Neural cell (in vitro differentiated cells): ENCODE measurements around the gene GLYATL3. TPM values are rescaled to one million over a fixed set of nuclear protein-coding genes. Genes with fewer than 3 reads are reported as not detected.

Source experiments
- H2AFZ ChIP-seq: fragments of 200-600, 300-800 bp; sonication (generic), shearing (Covaris generic); 2 replicates; pipeline ENCODE4 v1.6.0; 2014; ENCODE audit warnings: low read depth, mild to moderate bottlenecking, antibody characterized with exemption, low read length, moderate library complexity
- H3F3A ChIP-seq: fragments of 200-600 bp; shearing (Covaris generic); 2 replicates; pipeline ENCODE4 v1.6.1; 2016; ENCODE audit warnings: mild to moderate bottlenecking, moderate library complexity, mixed read lengths, antibody characterized with exemption, low read length; ENCODE audit not compliant: insufficient read depth, poor library complexity, severe bottlenecking
- H3K27ac ChIP-seq: fragments of 200-600, 300-800 bp; sonication (generic), shearing (Covaris generic); 2 replicates; pipeline ENCODE4 v1.5.1; 2014; ENCODE audit warnings: mild to moderate bottlenecking, low read length, moderate library complexity
- H3K27me3 ChIP-seq: fragments of 300-800, 200-600 bp; sonication (generic), shearing (Covaris generic); 2 replicates; pipeline ENCODE4 v1.6.0; 2014; ENCODE audit warnings: mild to moderate bottlenecking, low read depth, low read length, moderate library complexity; ENCODE audit not compliant: insufficient read depth
- H3K36me3 ChIP-seq: fragments of 300-800, 200-600 bp; sonication (generic), shearing (Covaris generic); 2 replicates; pipeline ENCODE4 v1.5.1; 2014; ENCODE audit warnings: mild to moderate bottlenecking, antibody characterized with exemption, low read length, moderate library complexity; ENCODE audit not compliant: insufficient read depth
- H3K4me2 ChIP-seq: fragments of 300-800, 200-600 bp; sonication (generic), shearing (Covaris generic); 2 replicates; pipeline ENCODE4 v1.6.0; 2014; ENCODE audit warnings: mild to moderate bottlenecking, low read length
- H3K4me3 ChIP-seq: fragments of 300-800, 200-600 bp; sonication (generic), shearing (Covaris generic); 2 replicates; pipeline ENCODE4 v1.5.1; 2014; ENCODE audit warnings: mild to moderate bottlenecking, low read length, moderate library complexity
- H3K79me2 ChIP-seq: fragments of 200-600 bp; shearing (Covaris generic); replicated peaks from 2 replicates; pipeline ENCODE4 v1.6.0; 2014; ENCODE audit warnings: mild to moderate bottlenecking, low read length, moderate library complexity; ENCODE audit not compliant: insufficient read depth
- H3K9ac ChIP-seq: fragments of 300-800, 200-600 bp; sonication (generic), shearing (Covaris generic); 2 replicates; pipeline ENCODE4 v1.6.1; 2016; ENCODE audit warnings: mild to moderate bottlenecking, low read length, mixed read lengths
- H3K9me2 ChIP-seq: fragments of 200-600 bp; shearing (Covaris generic); 2 replicates; pipeline ENCODE4 v1.6.1; 2016; ENCODE audit warnings: mild to moderate bottlenecking, low read length, mixed read lengths; ENCODE audit not compliant: insufficient read depth
- H3K9me3 ChIP-seq: fragments of 200-600, 300-800 bp; sonication (generic), shearing (Covaris generic); 2 replicates; pipeline ENCODE4 v1.6.1; 2016; ENCODE audit warnings: mild to moderate bottlenecking, mixed run types, low read length, moderate library complexity, mixed read lengths
- H4K20me1 ChIP-seq: fragments of 200-600 bp; shearing (Covaris generic); 2 replicates; pipeline ENCODE4 v1.6.1; 2016; ENCODE audit warnings: mild to moderate bottlenecking, mixed run types; ENCODE audit not compliant: insufficient read depth
- EP300 ChIP-seq: fragments of 450-650 bp; conservative IDR thresholded peaks from 2 replicates; pipeline ENCODE4 v1.6.1; 2014; ENCODE audit warnings: antibody characterized with exemption, mild to moderate bottlenecking, moderate library complexity; ENCODE audit not compliant: poor library complexity, severe bottlenecking
- EZH2 ChIP-seq: fragments of 200-600, 300-800 bp; shearing (Covaris generic), sonication (generic); IDR thresholded peaks from 2 replicates; pipeline ENCODE4 v1.6.1; 2014; ENCODE audit warnings: antibody characterized with exemption, low read length, borderline replicate concordance, mild to moderate bottlenecking; ENCODE audit not compliant: insufficient read depth, poor library complexity, severe bottlenecking
- MXI1 ChIP-seq: fragments of 450-650 bp; conservative IDR thresholded peaks from 2 replicates; pipeline ENCODE4 v1.6.1; 2014; ENCODE audit warnings: antibody characterized with exemption, mild to moderate bottlenecking; ENCODE audit not compliant: poor library complexity, severe bottlenecking
- POLR2AphosphoS5 ChIP-seq: IDR thresholded peaks from 2 replicates; pipeline ENCODE4 v1.6.1; 2012
- SMC3 ChIP-seq: fragments of 450-650 bp; conservative IDR thresholded peaks from 2 replicates; pipeline ENCODE4 v1.6.1; 2014; ENCODE audit warnings: antibody characterized with exemption, mild to moderate bottlenecking, moderate library complexity; ENCODE audit not compliant: poor library complexity
- TAF1 ChIP-seq: IDR thresholded peaks from 2 replicates; pipeline ENCODE4 v1.6.1; 2012; ENCODE audit warnings: low read depth
- polyA minus RNA-seq: library from RNA; depleted of rRNA, polyadenylated mRNA; stranded (reverse); fragments of >200 nt; gene quantifications from 2 replicates; pipeline ENCODE4 v1.2.3, GENCODE V29; 2014
- polyA plus RNA-seq: library from polyadenylated mRNA; depleted of rRNA; stranded (reverse); fragments of >200 nt; gene quantifications from 2 replicates; pipeline ENCODE4 v1.2.3, GENCODE V29; 2014
- TF ChIP-seq, protein P1 (sequence below): fragments of 450-650 bp; IDR thresholded peaks from 2 replicates; pipeline ENCODE4 v1.5.1; 2014; ENCODE audit warnings: antibody characterized with exemption, mild to moderate bottlenecking, moderate library complexity; ENCODE audit not compliant: poor library complexity, severe bottlenecking
- TF ChIP-seq, protein P2 (sequence below): IDR thresholded peaks from 2 replicates; pipeline ENCODE4 v1.6.1; 2012; ENCODE audit warnings: borderline replicate concordance

GLYATL3 gene
- not detected in 2 replicates for polyA plus RNA-seq
- polyA minus RNA-seq, result not detected in 2 replicates

DNA sequence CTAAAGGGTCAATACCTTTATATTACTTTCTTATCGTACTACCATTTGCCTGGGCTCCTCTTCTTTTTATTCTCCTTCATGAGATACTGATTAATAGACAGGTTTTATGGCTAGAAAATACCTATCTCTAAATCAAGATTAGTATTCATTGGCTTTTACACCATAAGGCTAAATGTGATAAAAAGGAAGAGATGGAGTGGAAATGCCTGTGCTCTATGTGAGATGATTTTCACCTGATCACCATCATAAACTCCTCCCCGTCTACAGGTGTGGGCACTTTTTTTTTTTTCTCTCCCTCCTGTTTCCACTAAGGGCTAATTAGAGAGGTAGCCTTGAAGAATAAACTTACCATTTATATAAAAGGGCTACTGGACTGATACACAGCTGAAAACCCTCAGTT is at the start of gene GLYATL3:
Gene GLYATL3, plus strand, starts transcription at position 301 of the 400 bp plus-strand sequence. CDS start 12,068 bp downstream, outside the sequence.
- no peaks in the 10 kb centered on the region for H3K27me3 ChIP-seq
- H4K20me1 ChIP-seq, result no peaks in the 10 kb centered on the region
- no peaks in the 10 kb centered on the region for H3K9me2 ChIP-seq
- no peak within 1 kb of the TSS for H3K9ac ChIP-seq
- H3K27ac ChIP-seq, result no peak within 1 kb of the TSS
- H3K36me3 ChIP-seq, result no peaks in the 10 kb centered on the region
- H2AFZ ChIP-seq, result no peak within 1 kb of the TSS
- TF ChIP-seq EP300 (no peak), EZH2 (no peak), SMC3 (no peak)
- TF ChIP-seq, protein P1, sequence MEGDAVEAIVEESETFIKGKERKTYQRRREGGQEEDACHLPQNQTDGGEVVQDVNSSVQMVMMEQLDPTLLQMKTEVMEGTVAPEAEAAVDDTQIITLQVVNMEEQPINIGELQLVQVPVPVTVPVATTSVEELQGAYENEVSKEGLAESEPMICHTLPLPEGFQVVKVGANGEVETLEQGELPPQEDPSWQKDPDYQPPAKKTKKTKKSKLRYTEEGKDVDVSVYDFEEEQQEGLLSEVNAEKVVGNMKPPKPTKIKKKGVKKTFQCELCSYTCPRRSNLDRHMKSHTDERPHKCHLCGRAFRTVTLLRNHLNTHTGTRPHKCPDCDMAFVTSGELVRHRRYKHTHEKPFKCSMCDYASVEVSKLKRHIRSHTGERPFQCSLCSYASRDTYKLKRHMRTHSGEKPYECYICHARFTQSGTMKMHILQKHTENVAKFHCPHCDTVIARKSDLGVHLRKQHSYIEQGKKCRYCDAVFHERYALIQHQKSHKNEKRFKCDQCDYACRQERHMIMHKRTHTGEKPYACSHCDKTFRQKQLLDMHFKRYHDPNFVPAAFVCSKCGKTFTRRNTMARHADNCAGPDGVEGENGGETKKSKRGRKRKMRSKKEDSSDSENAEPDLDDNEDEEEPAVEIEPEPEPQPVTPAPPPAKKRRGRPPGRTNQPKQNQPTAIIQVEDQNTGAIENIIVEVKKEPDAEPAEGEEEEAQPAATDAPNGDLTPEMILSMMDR, result no peak
- H3K9me3 ChIP-seq, result no peaks in the 10 kb centered on the region
- no peak within 1 kb of the TSS for H3K4me2 ChIP-seq
- no peaks in the 10 kb centered on the region for H3K79me2 ChIP-seq
- no peaks in the 10 kb centered on the region for H3F3A ChIP-seq
- no peak within 1 kb of the TSS for H3K4me3 ChIP-seq

DNA sequence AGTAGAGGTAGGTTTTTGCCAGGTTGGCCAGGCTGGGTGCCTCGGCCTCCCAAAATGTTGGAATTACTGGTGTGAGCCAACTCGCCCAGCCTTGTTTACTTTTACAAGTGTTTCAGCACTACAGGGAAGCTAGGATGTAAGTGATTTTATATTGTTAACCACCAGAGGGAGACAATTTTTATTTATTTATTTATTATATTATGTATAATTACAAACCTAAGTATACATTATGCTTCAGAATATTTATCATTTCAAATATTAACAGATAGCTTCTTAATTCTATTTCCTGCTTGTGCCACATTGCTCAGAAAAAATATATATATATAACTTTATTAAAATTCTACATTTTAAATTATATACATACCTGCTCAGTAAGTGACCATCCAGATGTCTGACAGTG is 46.5 kb upstream of the GLYATL3 start:
- H3K79me2 ChIP-seq, result no peaks in the 10 kb centered on the region
- H3K4me2 ChIP-seq, result no peak overlapping the region
- no peaks in the 10 kb centered on the region for H4K20me1 ChIP-seq
- H3K36me3 ChIP-seq, result peaks cover 18% of the 10 kb centered on the region
- H3K9me2 ChIP-seq, result no peaks in the 10 kb centered on the region
- TF ChIP-seq SMC3, result peak; percentile 34
- TF ChIP-seq EZH2, result no peak
- no peak for TF ChIP-seq POLR2AphosphoS5
- TF ChIP-seq MXI1, result no peak
- TF ChIP-seq, protein P2, sequence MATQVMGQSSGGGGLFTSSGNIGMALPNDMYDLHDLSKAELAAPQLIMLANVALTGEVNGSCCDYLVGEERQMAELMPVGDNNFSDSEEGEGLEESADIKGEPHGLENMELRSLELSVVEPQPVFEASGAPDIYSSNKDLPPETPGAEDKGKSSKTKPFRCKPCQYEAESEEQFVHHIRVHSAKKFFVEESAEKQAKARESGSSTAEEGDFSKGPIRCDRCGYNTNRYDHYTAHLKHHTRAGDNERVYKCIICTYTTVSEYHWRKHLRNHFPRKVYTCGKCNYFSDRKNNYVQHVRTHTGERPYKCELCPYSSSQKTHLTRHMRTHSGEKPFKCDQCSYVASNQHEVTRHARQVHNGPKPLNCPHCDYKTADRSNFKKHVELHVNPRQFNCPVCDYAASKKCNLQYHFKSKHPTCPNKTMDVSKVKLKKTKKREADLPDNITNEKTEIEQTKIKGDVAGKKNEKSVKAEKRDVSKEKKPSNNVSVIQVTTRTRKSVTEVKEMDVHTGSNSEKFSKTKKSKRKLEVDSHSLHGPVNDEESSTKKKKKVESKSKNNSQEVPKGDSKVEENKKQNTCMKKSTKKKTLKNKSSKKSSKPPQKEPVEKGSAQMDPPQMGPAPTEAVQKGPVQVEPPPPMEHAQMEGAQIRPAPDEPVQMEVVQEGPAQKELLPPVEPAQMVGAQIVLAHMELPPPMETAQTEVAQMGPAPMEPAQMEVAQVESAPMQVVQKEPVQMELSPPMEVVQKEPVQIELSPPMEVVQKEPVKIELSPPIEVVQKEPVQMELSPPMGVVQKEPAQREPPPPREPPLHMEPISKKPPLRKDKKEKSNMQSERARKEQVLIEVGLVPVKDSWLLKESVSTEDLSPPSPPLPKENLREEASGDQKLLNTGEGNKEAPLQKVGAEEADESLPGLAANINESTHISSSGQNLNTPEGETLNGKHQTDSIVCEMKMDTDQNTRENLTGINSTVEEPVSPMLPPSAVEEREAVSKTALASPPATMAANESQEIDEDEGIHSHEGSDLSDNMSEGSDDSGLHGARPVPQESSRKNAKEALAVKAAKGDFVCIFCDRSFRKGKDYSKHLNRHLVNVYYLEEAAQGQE, result no peak
- TF ChIP-seq, protein P1, result peak; percentile 42
- TF ChIP-seq TAF1, result no peak
- no peak overlapping the region for H3K4me3 ChIP-seq
- H3K9me3 ChIP-seq, result no peaks in the 10 kb centered on the region
- H3K27ac ChIP-seq, result no peak overlapping the region
- H3K27me3 ChIP-seq, result no peaks in the 10 kb centered on the region
- no peak overlapping the region for H2AFZ ChIP-seq
- no peaks in the 10 kb centered on the region for H3F3A ChIP-seq
- H3K9ac ChIP-seq, result no peak overlapping the region
